ENCODE measurements around the gene B9D1.

The B9D1 gene

DNA sequence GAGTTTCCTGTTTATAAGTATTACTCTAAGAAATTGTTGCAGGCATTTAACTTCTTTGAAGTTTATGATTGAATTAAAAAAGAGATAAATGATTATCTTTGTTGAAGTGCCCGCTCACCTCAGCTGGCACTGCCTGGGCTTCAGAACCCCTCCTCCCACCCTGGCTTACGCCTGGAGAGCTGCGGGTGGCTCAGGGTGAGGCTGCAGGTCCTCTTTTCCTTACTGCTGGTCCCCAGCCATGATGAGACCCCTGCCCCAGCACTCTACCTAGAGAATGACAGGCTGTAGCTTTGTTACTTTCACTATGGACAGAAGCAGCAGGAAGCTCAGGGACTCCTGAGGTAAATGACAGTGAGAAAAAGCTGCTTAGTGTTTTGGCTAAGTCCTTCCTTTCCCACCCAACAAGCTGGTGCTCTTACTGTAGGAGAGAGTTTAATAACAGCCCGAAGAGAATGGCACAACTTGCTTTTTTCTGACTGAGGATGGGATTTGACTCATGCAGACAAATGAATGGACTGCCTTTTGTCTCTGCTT lies 63.2 kb downstream of the B9D1 start:
- DNase-seq: no peak

DNA sequence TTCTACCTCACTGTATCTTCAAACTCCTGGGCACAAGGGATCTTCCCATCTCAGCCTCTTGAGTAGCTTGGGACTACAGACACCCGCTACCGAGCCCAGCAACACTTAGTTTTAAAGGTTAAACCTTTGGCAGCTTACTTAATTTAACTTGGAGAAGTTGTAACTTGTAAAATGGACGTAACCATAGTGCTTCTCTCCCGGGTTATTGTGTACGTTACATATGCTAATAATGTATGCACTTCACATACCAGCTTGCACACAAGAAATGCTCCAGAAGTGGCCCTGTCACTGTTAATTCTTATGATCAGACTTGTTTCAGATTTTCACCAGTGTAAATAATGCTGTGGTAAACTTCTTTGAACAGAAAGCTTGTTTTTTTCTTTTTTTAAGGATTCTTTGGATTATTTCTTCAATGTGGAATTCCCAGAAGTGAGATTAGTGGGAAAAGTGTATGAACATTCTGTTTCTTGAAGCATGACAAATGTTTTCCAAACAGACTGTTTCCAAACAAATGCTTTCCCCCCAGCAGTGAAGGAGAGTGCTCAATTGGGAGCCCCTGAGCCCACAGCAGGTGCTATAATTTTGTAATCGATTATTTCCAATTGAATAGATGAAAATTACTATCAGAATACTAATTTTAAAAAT lies 63.8 kb downstream of the B9D1 start:
- DNase-seq: no peak

DNA sequence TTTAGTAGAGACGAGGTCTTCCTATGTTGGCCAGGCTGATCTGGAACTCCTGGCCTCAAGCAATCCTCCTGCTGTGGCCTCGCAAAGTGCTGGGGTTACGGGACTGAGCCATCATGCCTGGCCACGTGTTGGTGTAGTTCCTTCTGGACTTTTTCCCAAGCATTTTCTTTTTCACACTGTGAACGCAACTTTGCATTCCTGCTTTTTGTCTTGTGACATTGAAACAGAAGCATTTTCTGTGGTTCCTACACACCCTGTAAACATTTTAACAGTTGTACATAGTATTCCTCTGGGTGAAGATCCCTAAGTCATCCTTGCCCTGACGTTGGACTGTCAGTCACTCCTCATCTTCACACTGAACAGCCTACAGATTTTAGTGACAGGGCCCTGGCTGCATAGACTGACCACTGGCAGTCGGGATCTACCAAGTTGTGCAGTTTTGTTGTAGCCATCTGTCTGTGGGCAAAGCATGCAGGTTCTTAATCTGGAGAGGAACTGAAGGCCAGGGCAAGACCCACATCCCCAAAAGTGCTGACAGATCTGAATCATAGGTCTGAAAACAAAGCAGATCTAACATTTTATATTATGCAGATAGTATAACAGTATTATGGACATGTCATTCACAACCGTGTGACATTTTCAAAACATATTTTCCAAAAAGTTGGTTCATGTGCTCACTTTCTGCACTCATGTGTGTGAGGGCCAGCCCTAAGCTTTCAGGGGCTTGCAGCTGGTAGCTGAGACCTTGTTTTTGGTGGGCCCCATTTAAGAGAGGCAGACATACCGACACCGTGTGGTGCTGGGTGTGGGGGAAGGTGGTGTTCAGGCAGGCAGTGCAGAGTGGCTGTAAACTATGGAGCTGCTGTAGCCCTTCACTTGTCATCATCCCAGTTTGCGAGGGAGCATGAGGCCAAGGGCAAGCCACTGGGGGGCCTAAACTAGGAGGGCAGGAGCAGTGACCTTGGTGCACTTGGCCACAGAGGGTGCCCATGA lies 65.4 kb downstream of the B9D1 start:
- no peak for DNase-seq

DNA sequence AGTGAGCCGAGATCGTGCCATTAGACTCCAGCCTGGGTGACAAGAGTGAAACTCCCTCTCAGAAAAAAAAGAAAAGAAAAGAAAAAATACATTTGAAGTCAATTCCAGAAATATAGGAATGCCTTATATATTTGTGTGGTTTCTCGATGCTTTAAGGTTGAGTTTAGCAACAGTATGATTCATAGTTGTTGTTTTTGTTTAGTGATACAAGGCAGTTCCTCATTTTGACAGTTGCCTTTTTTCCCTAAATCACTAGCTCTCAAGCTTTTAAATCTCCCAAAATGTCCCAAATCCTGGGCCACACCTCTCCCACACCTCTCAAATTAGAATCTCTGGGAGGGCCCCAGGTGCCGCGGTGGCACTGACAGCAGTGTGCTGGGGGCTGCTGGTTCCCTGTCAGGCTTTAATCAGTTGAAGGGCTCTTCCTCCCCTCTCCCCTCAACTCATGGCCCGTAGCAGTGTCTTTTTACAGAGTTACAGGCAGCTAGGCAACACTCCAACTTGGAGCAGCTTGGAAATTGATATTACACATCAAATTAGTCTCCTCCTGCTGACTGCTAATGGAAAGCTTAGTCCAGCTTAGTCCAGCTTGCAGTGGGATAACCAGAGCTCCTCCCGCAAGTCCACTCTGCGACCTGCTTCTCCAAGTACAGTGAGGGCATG lies 66.9 kb downstream of the B9D1 start:
- no peak for DNase-seq

DNA sequence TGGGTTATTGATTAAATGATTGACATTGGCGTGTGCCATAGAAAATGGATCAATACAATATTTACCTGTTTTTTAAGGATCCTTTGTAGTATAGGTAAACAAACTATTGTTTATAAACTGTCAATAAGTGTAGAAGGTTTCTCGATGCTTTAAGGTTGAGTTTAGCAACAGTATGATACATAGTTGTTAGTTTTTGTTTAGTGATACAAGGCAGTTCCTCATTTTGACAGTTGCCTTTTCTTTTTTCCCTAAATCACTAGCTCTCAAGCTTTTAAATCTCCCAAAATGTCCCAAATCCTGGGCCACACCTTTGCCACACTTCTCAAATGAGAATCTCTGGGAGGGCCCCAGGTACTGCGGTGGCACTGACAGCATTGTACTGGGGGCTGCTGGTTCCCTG lies 68.1 kb downstream of the B9D1 start:
- DNase-seq: no peak

All from KG1 (cell line).